ENCODE data around the gene B3GAT3.
"Not testable (repeated sequence)": the region's sequence is repeated elsewhere in the genome, so short reads cannot be mapped to it uniquely, and the experiment has no call there.

B3GAT3 gene

DNA sequence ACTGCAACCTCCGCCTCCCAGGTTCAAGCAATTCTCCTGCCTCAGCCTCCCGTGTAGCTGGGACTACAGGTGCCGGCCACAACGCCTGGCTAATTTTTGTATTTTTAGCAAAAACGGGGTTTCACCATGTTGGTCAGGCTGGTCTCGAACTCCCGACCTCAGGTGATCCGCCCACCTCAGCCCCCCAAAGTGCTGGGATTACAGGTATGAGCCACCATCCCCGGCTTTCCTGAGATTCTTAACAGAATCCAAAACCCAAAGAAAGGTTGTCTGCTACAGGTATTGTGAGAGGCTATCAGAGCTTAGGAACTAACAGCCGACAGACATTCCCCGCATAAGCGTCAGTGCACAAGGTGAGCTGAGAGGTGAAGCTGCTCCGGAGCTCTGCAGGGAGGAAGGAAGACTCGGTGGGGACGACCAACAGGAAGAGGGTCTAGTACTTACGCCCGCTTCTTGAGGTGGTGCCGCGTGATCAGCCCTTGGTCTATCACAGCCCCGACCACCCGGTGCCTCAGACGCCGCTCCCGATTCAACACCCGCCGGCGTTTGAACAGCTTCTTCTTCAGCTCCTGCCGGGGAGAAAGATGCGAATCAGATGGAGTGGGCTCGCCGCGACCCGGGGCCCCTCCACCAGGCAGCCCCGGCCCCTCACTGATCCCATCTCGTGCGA, 42.8 kb upstream of the B3GAT3 start:
- peaks cover 25% of the 10 kb centered on the region for H3K36me3 ChIP-seq (ENCODE audit: insufficient read depth, low read length)
- H3K4me3 ChIP-seq: peak overlapping the region; percentile 92
- peak overlapping the region; percentile 97 for H3K9ac ChIP-seq (ENCODE audit: insufficient read length)
- TF ChIP-seq EZH2 (IDR thresholded peaks at IDR 0.05): no peak
- TF ChIP-seq FOXP2 (optimal IDR thresholded peaks at IDR 0.05; ENCODE audit: control extremely low read depth, extremely low read length, insufficient read depth): no peak
- TF ChIP-seq POLR2AphosphoS5 (IDR thresholded peaks at IDR 0.05; ENCODE audit: borderline replicate concordance, low read depth, low read length): no peak
- no peaks in the 10 kb centered on the region for H3K9me3 ChIP-seq (ENCODE audit: low read depth, low read length)
- H3K27ac ChIP-seq: peak overlapping the region; percentile 78; the same call in 1 of the 2 replicates
- DNase-seq (ENCODE audit: low read depth, low spot score): no peak

DNA sequence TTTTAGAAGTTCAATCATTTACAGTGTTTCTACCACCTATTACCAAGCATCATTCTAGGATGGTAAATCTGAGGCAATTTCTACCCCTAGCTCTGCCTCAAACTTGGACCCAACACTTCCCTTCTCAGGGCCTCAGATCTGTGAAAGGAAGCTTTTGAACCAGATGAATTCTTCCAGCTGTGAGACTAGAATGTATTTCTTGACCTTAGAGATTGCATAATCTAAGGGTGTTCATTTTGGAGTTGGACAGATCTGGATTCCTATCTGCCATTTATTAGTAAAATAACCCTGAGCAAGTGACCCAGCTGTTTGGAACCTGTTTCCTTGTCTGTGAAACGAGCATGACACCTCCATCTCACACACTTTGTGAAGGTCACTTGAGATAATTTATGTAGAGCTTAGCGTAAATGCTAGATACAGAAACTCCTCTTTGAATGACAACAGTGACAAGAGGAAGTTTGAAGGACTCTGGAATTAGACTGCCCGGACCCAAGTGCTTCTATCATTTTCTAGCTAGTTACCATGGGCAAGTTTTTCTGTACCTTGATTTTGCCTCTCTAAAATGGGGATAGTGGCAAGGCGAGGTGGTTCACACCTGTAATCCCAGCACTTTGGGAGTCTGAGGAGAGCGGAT, 35.1 kb upstream of the B3GAT3 start:
- no peak for TF ChIP-seq POLR2AphosphoS5 (IDR thresholded peaks at IDR 0.05; ENCODE audit: borderline replicate concordance, low read depth, low read length)
- no peak for TF ChIP-seq FOXP2 (optimal IDR thresholded peaks at IDR 0.05; ENCODE audit: control extremely low read depth, extremely low read length, insufficient read depth)
- no peak for TF ChIP-seq EZH2 (IDR thresholded peaks at IDR 0.05)
- Histone ChIP-seq H3K27ac (no peak overlapping the region), H3K36me3 (ENCODE audit: insufficient read depth, low read length) (no peaks in the 10 kb centered on the region), H3K4me3 (no peak overlapping the region), H3K9ac (ENCODE audit: insufficient read length) (peak overlapping the region; percentile 3), H3K9me3 (ENCODE audit: low read depth, low read length) (no peaks in the 10 kb centered on the region)
- DNase-seq (ENCODE audit: low read depth, low spot score): no peak

- Histone ChIP-seq H3K4me3 (no peak overlapping the region), H3K27ac (no peak overlapping the region), H3K36me3 (ENCODE audit: insufficient read depth, low read length) (peaks cover 5% of the 10 kb centered on the region; the same call in 1 of the 2 replicates), H3K9ac (ENCODE audit: insufficient read length) (no peak overlapping the region), H3K9me3 (ENCODE audit: low read depth, low read length) (no peaks in the 10 kb centered on the region)
- TF ChIP-seq POLR2AphosphoS5 (IDR thresholded peaks at IDR 0.05; ENCODE audit: borderline replicate concordance, low read depth, low read length): no peak
- TF ChIP-seq FOXP2 (optimal IDR thresholded peaks at IDR 0.05; ENCODE audit: control extremely low read depth, extremely low read length, insufficient read depth): no peak
- no peak for DNase-seq (ENCODE audit: low read depth, low spot score)
These were observed 32.5 kb upstream of the B3GAT3 start for GRCh38 chr11:62654297-62654696.

- H3K36me3 ChIP-seq (ENCODE audit: insufficient read depth, low read length): peaks cover 14% of the 10 kb centered on the region; the same call in 1 of the 2 replicates
- DNase-seq (ENCODE audit: low read depth, low spot score): no peak
- TF ChIP-seq FOXP2 (optimal IDR thresholded peaks at IDR 0.05; ENCODE audit: control extremely low read depth, extremely low read length, insufficient read depth): no peak
- TF ChIP-seq EZH2 (IDR thresholded peaks at IDR 0.05): no peak
- TF ChIP-seq POLR2AphosphoS5 (IDR thresholded peaks at IDR 0.05; ENCODE audit: borderline replicate concordance, low read depth, low read length): no peak
- H3K4me3 ChIP-seq: peak overlapping the region; percentile 95
- H3K27ac ChIP-seq: peak overlapping the region; percentile 83
- H3K9ac ChIP-seq (ENCODE audit: insufficient read length): peak overlapping the region; percentile 92
- no peaks in the 10 kb centered on the region for H3K9me3 ChIP-seq (ENCODE audit: low read depth, low read length)
These were observed 30.6 kb upstream of the B3GAT3 start for GRCh38 chr11:62652161-62653006.

GRCh38 chr11:62650283-62650682, 28.5 kb upstream of the B3GAT3 start:
- H3K4me3 ChIP-seq; DNase-seq (ENCODE audit: low read depth, low spot score); H3K9me3 ChIP-seq (ENCODE audit: low read depth, low read length); H3K27ac ChIP-seq; H3K9ac ChIP-seq (ENCODE audit: insufficient read length): not testable (repeated sequence)
- H3K36me3 ChIP-seq (ENCODE audit: insufficient read depth, low read length): peaks cover 14% of the 10 kb centered on the region; the same call in 1 of the 2 replicates

DNA sequence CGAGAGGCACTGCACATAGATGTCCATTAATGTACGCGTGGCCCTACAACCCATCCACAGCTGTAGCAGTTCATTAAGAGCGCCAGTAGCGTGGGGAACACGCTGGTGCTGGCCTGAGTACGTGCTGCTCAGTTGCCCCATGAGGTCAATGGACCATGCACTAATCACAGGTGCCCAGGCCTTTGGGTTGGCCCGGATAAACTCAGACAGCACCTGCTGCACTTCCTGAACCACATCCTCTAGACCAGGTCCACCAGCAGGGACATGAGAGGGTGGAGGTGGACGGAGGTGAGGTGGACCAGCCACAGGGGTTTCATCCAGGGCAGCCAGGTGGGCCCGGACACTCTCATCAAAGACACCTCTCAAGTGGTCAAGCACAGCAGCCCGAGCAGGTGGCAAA, 27.7 kb upstream of the B3GAT3 start:
- DNase-seq (ENCODE audit: low read depth, low spot score): no peak
- no peak overlapping the region for H3K9ac ChIP-seq (ENCODE audit: insufficient read length)

GRCh38 chr11:62648967-62649364, 27.2 kb upstream of the B3GAT3 start:
- H3K9me3 ChIP-seq (ENCODE audit: low read depth, low read length): no peaks in the 10 kb centered on the region
- no peak overlapping the region for H3K27ac ChIP-seq
- peaks cover 21% of the 10 kb centered on the region; the same call in 1 of the 2 replicates for H3K36me3 ChIP-seq (ENCODE audit: insufficient read depth, low read length)
- no peak overlapping the region for H3K9ac ChIP-seq (ENCODE audit: insufficient read length)
- TF ChIP-seq POLR2AphosphoS5 (IDR thresholded peaks at IDR 0.05; ENCODE audit: borderline replicate concordance, low read depth, low read length) (no peak; the same call in 1 of the 2 replicates), EZH2 (IDR thresholded peaks at IDR 0.05) (no peak), FOXP2 (optimal IDR thresholded peaks at IDR 0.05; ENCODE audit: control extremely low read depth, extremely low read length, insufficient read depth) (no peak)
- no peak for DNase-seq (ENCODE audit: low read depth, low spot score)
- no peak overlapping the region for H3K4me3 ChIP-seq

More for the DNA sequence above, 27.7 kb upstream of the B3GAT3 start:
- TF ChIP-seq FOXP2 (optimal IDR thresholded peaks at IDR 0.05; ENCODE audit: control extremely low read depth, extremely low read length, insufficient read depth): no peak
- no peak for TF ChIP-seq POLR2AphosphoS5 (IDR thresholded peaks at IDR 0.05; ENCODE audit: borderline replicate concordance, low read depth, low read length)
- no peak for TF ChIP-seq EZH2 (IDR thresholded peaks at IDR 0.05)
- no peak overlapping the region for H3K27ac ChIP-seq
- H3K4me3 ChIP-seq: no peak overlapping the region
- H3K36me3 ChIP-seq (ENCODE audit: insufficient read depth, low read length): peaks cover 16% of the 10 kb centered on the region; the same call in 1 of the 2 replicates
- H3K9me3 ChIP-seq (ENCODE audit: low read depth, low read length): no peaks in the 10 kb centered on the region

Measured in SK-N-MC (cell line).